NCI-H345 treated with DMSO at 0.1 percent for 48 hours (cell line): ENCODE measurements around the gene CDC42.

Experiments
- DNase-seq: peaks from one replicate; lab custom pipeline; 2025; ENCODE audit not compliant: unreplicated experiment; lab: John Stamatoyannopoulos, UW

Gene CDC42

GRCh38 chr1:22127731-22128130 lies 75.2 kb downstream of the CDC42 start:
- DNase-seq, result no peak

- no peak for DNase-seq
Measured at GRCh38 chr1:22128392-22128791, 75.9 kb downstream of the CDC42 start.

GRCh38 chr1:22129501-22130117 lies 77.1 kb downstream of the CDC42 start:
- no peak for DNase-seq

GRCh38 chr1:22131062-22131461 lies 78.6 kb downstream of the CDC42 start:
- no peak for DNase-seq

- DNase-seq, result peak; percentile 14
Measured at GRCh38 chr1:22131875-22132486, 79.5 kb downstream of the CDC42 start.

- no peak for DNase-seq
Measured at GRCh38 chr1:22132517-22133235, 80.2 kb downstream of the CDC42 start.

- no peak for DNase-seq
Measured at GRCh38 chr1:22133247-22133930, 80.9 kb downstream of the CDC42 start.

GRCh38 chr1:22133931-22134324 lies 81.4 kb downstream of the CDC42 start:
- no peak for DNase-seq

- DNase-seq, result no peak
Measured at GRCh38 chr1:22137004-22137720, 84.7 kb downstream of the CDC42 start.

- DNase-seq, result peak; percentile 52
Measured at GRCh38 chr1:22139066-22139594, 86.6 kb downstream of the CDC42 start.

GRCh38 chr1:22139817-22140216 lies 87.3 kb downstream of the CDC42 start:
- no peak for DNase-seq
